Measurements from ENCODE around the gene TOP3B.

DNA sequence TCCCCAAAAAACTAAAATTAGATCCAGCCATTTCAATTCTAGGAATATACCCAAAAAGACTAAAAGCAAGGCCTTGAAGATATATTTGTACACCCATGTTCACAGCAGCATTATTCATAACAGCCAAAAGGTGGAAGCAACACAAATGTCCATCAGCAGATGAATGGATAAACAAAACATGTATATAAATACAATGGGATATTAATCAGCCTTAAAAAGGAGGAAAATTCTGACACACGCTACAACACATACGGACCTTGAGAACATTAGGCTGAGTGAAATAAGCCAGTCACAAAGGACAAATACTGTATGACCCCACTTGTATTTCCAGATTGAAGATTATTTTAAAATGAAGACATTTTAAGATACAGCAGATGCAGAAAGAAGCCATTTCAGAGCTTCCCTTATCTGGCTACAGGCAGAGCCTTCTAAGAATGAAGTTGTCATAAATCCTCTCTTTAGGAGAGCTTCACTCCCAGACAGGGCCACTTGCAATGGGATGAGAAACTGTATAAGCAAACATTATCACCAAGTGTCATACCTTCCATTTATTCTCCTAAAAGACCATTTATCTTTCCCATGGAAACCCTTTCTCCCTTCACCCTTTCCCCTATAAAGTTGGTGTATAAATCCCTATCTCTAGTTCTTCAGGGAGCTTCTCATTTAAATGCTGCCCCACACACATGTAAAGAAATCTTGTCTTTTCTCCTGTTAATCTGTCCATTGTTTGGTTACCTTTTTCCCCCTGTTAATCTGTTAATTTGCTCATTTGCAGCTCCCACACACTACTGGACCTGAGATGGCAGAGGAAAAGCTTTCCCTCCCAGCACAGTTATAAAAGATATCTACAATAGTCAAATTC lies 19.3 kb upstream of the TOP3B start:
- TF ChIP-seq POLR2A (IDR thresholded peaks at IDR 0.05) = no peak
- TF ChIP-seq, protein P1, sequence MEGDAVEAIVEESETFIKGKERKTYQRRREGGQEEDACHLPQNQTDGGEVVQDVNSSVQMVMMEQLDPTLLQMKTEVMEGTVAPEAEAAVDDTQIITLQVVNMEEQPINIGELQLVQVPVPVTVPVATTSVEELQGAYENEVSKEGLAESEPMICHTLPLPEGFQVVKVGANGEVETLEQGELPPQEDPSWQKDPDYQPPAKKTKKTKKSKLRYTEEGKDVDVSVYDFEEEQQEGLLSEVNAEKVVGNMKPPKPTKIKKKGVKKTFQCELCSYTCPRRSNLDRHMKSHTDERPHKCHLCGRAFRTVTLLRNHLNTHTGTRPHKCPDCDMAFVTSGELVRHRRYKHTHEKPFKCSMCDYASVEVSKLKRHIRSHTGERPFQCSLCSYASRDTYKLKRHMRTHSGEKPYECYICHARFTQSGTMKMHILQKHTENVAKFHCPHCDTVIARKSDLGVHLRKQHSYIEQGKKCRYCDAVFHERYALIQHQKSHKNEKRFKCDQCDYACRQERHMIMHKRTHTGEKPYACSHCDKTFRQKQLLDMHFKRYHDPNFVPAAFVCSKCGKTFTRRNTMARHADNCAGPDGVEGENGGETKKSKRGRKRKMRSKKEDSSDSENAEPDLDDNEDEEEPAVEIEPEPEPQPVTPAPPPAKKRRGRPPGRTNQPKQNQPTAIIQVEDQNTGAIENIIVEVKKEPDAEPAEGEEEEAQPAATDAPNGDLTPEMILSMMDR (IDR thresholded peaks at IDR 0.05) = no peak
